Keratinocyte (primary cell): Measurements from ENCODE around the gene SLC1A1. TPM values are rescaled to one million over a fixed set of nuclear protein-coding genes. Genes with fewer than 3 reads are reported as not detected.

ENCODE experiments used
- DNase-seq: peaks from one replicate; pipeline ENCODE4 v3.0.0-alpha.2; 2011; ENCODE audit warnings: low read depth, missing footprints, low spot score
- FAIRE-seq: peaks from 2 replicates; lab custom pipeline; 2011; peaks lifted over from hg19 to GRCh38; lab: Jason Lieb, UNC
- H2AFZ ChIP-seq: 2 replicates; pipeline ENCODE4 v1.6.0; 2012; ENCODE audit warnings: low read length, control low read depth, inconsistent platforms; ENCODE audit not compliant: control insufficient read depth
- H3K27ac ChIP-seq: 2 replicates; pipeline ENCODE4 v1.5.1; 2011; ENCODE audit warnings: low read length; ENCODE audit not compliant: control insufficient read depth, insufficient read depth
- H3K27me3 ChIP-seq: 3 replicates; pipeline ENCODE4 v1.6.0; 2011; ENCODE audit warnings: low read length; ENCODE audit not compliant: control insufficient read depth, insufficient read depth; ENCODE audit errors: extremely low read depth
- H3K36me3 ChIP-seq, 2 experiments: 2 replicates in 1 of 2; 3 replicates in 1 of 2; pipeline ENCODE4 v1.5.1; 2011; ENCODE audit warnings: low read length in 2 of 2, mild to moderate bottlenecking in 1 of 2; ENCODE audit not compliant: control insufficient read depth in 2 of 2, insufficient read depth in 2 of 2; ENCODE audit errors: extremely low read depth in 1 of 2
- H3K4me1 ChIP-seq: 3 replicates; pipeline ENCODE4 v1.5.1; 2011; ENCODE audit warnings: low read length; ENCODE audit not compliant: control insufficient read depth, insufficient read depth; ENCODE audit errors: extremely low read depth
- H3K4me2 ChIP-seq: 3 replicates; pipeline ENCODE4 v1.6.0; 2011; ENCODE audit warnings: low read depth, low read length; ENCODE audit not compliant: control insufficient read depth, insufficient read depth; ENCODE audit errors: extremely low read depth
- H3K4me3 ChIP-seq, 3 experiments: fragments of 200-600 bp in 1 of 3; sonication (generic) in 1 of 3; 2 replicates in 2 of 3; 3 replicates in 1 of 3; pipeline ENCODE4 v1.5.1; 2011 to 2016; ENCODE audit warnings: low read length in 3 of 3, mild to moderate bottlenecking in 3 of 3, control low read depth in 2 of 3, inconsistent platforms in 1 of 3, low read depth in 1 of 3, mixed read lengths in 1 of 3, mixed run types in 1 of 3, moderate library complexity in 1 of 3; ENCODE audit not compliant: control insufficient read depth in 2 of 3, insufficient read depth in 2 of 3; ENCODE audit errors: extremely low read depth in 1 of 3
- H3K79me2 ChIP-seq: 2 replicates; pipeline ENCODE4 v1.6.0; 2012; ENCODE audit warnings: low read length; ENCODE audit not compliant: control insufficient read depth, insufficient read depth
- H3K9ac ChIP-seq: 3 replicates; pipeline ENCODE4 v1.6.0; 2011; ENCODE audit warnings: low read length; ENCODE audit not compliant: control insufficient read depth, insufficient read depth; ENCODE audit errors: extremely low read depth
- H3K9me1 ChIP-seq: 3 replicates; pipeline ENCODE4 v1.6.0; 2011; ENCODE audit warnings: low read length; ENCODE audit not compliant: control insufficient read depth, insufficient read depth; ENCODE audit errors: extremely low read depth
- H3K9me3 ChIP-seq: 2 replicates; pipeline ENCODE4 v1.5.1; 2012; ENCODE audit warnings: low read depth, low read length; ENCODE audit not compliant: control insufficient read depth
- H4K20me1 ChIP-seq: 3 replicates; pipeline ENCODE4 v1.6.0; 2011; ENCODE audit warnings: low read length; ENCODE audit not compliant: control insufficient read depth, insufficient read depth; ENCODE audit errors: extremely low read depth
- EZH2 ChIP-seq: IDR thresholded peaks from one replicate; pipeline ENCODE4 v1.6.1; 2012; ENCODE audit warnings: inconsistent platforms, mild to moderate bottlenecking, low read length, moderate library complexity
- dilution Hi-C: fragments of 300-500 bp; cut with MboI; formaldehyde crosslinking; loops from one replicate; pipeline ENCODE4 v1.7.0; 2020; ENCODE audit warnings: low sequenced_read_pairs; ENCODE audit not compliant: extremely low pct_ligation_motif_present
- polyA plus RNA-seq, 5 experiments: library from polyadenylated mRNA; depleted of rRNA in 3 of 5; stranded (reverse) in 3 of 5; stranded (forward) in 1 of 5; unstranded in 1 of 5; fragments of >200 nt; gene quantifications; 1 replicate in 1 of 5; 2 replicates in 3 of 5; 3 replicates in 1 of 5; pipeline versions ENCODE4 v1.2.1 to v1.2.3, GENCODE V29; 2011 to 2012; ENCODE audit warnings: missing spikeins in 2 of 5, low read depth in 1 of 5, low replicate concordance in 1 of 5
- TF ChIP-seq, protein P1 (sequence below), 3 experiments: IDR thresholded peaks in 1 of 3; conservative IDR thresholded peaks in 1 of 3; optimal IDR thresholded peaks in 1 of 3; 2 replicates in 2 of 3; 3 replicates in 1 of 3; pipeline versions ENCODE3 to v1.5.1; 2011; ENCODE audit warnings: low read length in 3 of 3, mild to moderate bottlenecking in 3 of 3, moderate library complexity in 2 of 3, control low read depth in 1 of 3, inconsistent platforms in 1 of 3; ENCODE audit not compliant: insufficient read depth in 2 of 3; ENCODE audit errors: extremely low read depth in 1 of 3

SLC1A1 gene
- polyA plus RNA-seq, 1 donor (not counting 4 experiments of a cell fraction or from before 2014, with no cell fraction given), result 0.20 TPM

DNA sequence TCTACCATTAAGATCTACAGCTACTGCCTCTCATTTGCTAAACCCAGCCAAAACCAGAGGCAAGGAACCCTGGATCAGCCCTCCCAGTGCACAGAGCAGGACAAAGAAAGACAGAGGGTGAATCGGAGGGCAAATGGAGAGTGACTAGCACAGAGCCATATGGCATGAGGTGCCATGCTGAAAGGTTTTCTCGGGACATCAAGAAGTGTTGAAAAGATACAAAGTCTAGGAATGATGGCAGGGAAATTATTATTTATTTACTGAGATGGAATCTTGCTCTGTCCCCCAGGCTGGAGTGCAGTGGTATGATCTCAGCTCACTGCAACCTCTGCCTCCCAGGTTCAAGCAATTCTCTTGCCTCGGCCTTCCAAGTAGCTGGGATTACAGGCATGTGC is 19.3 kb downstream of the SLC1A1 start:
- no peak overlapping the region for H3K9ac ChIP-seq
- H3K36me3 ChIP-seq, result no peaks in the 10 kb centered on the region
- H3K9me3 ChIP-seq, result no peaks in the 10 kb centered on the region
- no peaks in the 10 kb centered on the region for H3K9me1 ChIP-seq
- H3K4me3 ChIP-seq, result no peak overlapping the region
- H3K4me2 ChIP-seq, result no peak overlapping the region
- no peaks in the 10 kb centered on the region for H4K20me1 ChIP-seq
- H3K4me1 ChIP-seq, result no peaks in the 10 kb centered on the region
- DNase-seq (no peak), FAIRE-seq (no peak)
- H3K27ac ChIP-seq, result no peak overlapping the region
- TF ChIP-seq, protein P1, sequence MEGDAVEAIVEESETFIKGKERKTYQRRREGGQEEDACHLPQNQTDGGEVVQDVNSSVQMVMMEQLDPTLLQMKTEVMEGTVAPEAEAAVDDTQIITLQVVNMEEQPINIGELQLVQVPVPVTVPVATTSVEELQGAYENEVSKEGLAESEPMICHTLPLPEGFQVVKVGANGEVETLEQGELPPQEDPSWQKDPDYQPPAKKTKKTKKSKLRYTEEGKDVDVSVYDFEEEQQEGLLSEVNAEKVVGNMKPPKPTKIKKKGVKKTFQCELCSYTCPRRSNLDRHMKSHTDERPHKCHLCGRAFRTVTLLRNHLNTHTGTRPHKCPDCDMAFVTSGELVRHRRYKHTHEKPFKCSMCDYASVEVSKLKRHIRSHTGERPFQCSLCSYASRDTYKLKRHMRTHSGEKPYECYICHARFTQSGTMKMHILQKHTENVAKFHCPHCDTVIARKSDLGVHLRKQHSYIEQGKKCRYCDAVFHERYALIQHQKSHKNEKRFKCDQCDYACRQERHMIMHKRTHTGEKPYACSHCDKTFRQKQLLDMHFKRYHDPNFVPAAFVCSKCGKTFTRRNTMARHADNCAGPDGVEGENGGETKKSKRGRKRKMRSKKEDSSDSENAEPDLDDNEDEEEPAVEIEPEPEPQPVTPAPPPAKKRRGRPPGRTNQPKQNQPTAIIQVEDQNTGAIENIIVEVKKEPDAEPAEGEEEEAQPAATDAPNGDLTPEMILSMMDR (optimal IDR thresholded peaks at IDR 0.05 in 1 of 3, IDR thresholded peaks at IDR 0.05 in 1 of 3, conservative IDR thresholded peaks at IDR 0.05 in 1 of 3; ENCODE audit: extremely low read depth in 1 of 3, insufficient read depth in 2 of 3, low read length in 3 of 3), result no peak
- TF ChIP-seq EZH2, result no peak
- dilution Hi-C loops, result no loop called here
- no peaks in the 10 kb centered on the region for H3K27me3 ChIP-seq
- H2AFZ ChIP-seq, result no peak overlapping the region
- no peaks in the 10 kb centered on the region for H3K79me2 ChIP-seq

DNA sequence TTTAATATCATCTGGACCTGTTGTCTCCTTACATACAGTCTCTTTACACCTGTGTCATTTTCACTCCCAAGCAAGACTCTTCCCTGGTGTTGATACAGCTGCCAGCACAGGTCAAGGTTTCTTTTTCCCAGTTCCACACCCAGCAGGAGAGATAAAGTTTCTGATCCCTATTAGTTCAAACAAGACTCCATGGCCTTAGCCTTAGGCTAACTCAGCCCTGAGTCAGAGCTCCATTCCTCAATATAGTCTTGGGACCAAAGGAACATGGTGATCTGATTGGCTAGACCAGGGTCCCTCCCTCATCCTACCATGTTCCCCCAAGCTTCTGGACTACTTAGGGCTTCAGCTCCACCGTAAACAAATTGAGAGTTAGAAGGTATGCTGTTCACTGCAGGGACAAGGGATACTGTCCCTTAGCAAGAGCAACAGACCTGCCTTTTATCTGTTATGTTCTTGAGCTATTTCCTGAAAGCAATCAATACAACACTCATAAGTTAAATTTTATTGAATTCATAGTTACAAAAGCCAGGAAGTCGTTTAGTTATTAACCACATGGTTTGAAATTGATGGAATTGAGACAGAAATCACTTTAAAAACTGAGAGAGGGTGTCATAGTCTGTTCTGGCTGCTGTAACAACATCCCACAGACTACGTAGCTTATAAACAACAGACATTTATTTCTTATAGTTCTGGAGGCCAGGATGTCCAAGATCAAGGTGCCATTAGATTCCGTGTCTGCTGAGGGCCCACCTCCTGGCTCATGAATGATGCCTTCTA is 20.5 kb downstream of the SLC1A1 start:
- Histone ChIP-seq H3K9me3 (no peaks in the 10 kb centered on the region), H3K9me1 (no peaks in the 10 kb centered on the region), H3K36me3 (no peaks in the 10 kb centered on the region), H3K27me3 (no peaks in the 10 kb centered on the region), H3K9ac (no peak overlapping the region), H3K4me3 (no peak overlapping the region), H4K20me1 (no peaks in the 10 kb centered on the region), H2AFZ (no peak overlapping the region), H3K4me2 (no peak overlapping the region), H3K4me1 (no peaks in the 10 kb centered on the region), H3K79me2 (no peaks in the 10 kb centered on the region), H3K27ac (no peak overlapping the region)
- FAIRE-seq (no peak), DNase-seq (no peak)
- TF ChIP-seq EZH2, result no peak
- TF ChIP-seq, protein P1 (optimal IDR thresholded peaks at IDR 0.05 in 1 of 3, IDR thresholded peaks at IDR 0.05 in 1 of 3, conservative IDR thresholded peaks at IDR 0.05 in 1 of 3; ENCODE audit: extremely low read depth in 1 of 3, insufficient read depth in 2 of 3, low read length in 3 of 3), result no peak
- dilution Hi-C loops, result no loop called here
